ENCODE measurements around the gene SIN3A.
"Not testable (repeated sequence)": the region's sequence is repeated elsewhere in the genome, so short reads cannot be mapped to it uniquely, and the experiment has no call there.

Gene SIN3A

DNA sequence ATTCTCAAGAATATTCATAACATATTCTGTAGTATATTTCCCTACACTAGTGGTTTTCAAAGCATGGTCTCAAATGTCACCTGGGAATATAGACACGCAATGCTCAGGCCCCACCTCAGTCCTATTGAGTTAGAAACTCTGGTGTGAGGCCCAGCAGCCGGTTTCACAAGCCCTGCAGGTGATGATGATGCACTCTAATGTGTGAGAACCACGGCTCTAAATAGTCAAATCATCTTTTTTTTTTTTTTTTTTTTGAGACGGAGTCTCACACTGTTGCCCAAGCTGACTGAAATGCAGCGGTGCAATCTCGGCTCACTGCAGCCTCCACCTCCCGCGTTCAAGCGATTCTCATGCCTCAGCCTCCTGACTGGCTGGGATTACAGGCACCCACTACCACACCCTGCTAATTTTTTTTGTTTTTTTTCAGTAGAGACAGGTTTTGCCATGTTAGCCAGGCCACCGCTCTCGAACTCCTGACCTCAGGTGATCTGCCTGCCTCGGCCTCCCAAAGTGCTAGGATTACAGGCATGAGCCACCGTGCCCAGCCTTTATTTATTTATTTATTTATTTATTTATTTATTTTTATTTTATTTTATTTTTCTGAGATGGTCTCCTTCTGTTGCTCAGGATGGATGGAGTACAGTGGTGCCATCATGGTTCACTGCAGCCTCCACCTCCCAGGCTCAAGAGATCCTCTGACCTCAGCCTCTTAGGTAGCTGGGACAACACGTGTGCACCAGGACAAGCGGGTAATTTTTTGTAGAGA, 117.7 kb downstream of the SIN3A start:
- not testable (repeated sequence) for DNase-seq (ENCODE audit: low read depth)

DNA sequence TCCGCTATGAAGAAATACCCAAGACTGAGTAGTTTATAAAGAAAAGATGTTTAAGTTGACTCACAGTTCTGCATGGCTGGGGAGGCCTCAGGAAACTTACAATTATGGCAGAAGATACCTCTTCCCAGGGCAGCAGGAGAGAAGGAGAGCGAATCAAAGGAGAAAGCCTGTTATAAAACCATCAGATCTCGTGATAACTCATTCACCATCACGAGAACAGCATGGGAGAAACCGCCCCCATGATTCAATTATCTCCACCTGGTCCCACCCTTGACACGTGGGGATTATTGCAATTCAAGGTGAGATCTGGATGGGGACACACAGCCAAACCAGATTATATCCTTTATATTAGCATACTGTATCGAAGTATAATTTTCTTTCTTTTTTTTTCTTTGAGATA, 119.4 kb downstream of the SIN3A start:
- DNase-seq (ENCODE audit: low read depth) = not testable (repeated sequence)

DNA sequence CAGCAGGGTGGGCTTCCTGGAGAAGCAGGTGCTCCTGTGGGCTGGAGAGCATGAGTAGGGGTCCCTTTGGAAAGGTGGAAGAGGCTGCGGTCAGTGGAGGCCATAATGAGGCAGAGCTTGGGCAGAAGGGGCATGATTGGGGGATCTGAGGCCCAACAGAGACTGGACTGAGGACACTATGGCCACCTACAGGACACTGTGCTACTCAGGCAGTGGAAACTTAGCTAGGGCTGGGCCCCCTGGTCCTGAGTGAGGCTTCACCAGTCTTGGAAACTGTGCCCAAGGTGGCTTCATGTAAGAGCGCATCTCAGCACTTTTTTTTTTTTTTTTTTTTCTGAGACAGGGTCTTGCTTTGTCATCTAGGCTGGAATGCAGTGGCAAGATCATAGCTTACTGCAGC, 121.9 kb downstream of the SIN3A start:
- DNase-seq (ENCODE audit: low read depth) = no peak

DNA sequence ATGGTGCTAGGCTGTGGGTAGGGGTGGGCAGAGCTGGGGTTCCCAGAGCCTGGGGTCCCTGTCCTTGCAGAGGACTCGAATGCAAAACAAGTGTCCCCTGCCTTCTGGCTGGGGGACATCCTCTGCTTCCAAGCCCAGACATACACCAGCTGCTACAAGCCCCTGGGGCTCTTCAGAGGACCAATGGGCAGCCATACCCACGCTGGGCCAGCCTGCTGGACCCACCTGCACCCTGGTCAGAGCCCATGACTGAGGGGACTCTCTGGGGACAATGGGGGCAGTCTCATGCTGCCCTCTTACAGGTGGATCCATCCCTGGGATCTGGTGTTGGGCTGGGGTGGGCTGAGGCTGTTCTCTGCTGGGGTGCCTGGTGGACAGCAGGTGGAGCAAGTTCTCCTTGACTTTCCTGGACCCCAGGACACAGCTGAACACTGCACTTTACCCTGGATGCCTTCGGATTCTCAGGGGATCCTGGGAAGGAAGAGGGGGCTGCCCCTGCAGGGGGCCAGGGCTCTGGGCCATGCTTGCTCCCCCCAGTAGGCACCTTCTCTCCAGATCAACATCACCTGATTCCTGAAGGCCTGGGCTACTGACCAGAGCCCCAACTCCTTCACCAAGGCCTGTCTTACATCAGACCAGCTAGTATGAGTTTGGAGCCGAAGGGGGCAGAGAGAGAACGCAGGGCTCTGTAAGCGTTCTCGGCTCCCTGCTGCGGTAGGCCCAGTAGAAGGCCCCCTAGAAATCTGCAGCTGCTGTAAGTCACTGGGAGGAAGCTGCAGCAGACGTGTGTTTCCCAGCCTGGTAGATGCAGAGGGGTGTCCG, 122.8 kb downstream of the SIN3A start:
- no peak for DNase-seq (ENCODE audit: low read depth)

DNA sequence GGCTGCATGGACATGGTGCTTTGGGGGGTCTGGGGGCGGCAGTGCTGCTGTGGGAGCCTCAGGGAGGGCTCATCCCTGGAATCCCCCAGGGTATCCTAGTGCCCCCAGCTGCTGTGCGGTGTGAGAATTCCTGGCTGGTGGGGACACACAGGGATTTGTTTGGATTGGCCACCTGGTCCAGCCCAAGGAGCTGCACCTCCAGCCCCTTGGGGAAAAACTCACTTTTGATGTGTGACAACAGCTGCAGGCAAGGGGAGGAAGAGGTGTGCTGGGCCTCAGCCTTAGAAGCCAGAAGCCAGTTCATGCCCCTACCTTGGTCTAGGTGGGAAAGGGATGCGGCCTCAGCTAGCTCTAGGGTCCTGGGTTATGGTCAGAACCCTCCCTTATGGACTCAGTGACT, 124.0 kb downstream of the SIN3A start:
- DNase-seq (ENCODE audit: low read depth) = no peak

DNA sequence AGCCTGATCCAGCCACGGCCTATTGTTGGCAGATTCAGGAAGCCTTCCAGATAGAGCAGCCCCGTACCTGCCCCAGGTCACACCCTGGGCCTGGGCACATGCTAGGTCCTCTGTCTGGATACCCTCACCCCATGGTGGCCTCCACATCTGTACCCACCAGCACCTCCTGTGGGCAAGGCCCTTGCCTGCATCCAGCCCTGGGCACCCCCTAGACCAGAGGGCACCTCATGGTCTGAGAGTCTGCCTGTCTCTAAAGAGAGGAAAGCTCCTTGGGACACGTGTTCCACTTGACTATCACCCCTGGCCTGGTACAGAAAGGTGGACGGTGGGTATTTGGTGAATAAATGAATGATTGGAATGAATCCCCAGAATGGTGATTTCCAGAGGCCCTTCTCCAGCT, 124.5 kb downstream of the SIN3A start:
- DNase-seq (ENCODE audit: low read depth) = no peak

DNA sequence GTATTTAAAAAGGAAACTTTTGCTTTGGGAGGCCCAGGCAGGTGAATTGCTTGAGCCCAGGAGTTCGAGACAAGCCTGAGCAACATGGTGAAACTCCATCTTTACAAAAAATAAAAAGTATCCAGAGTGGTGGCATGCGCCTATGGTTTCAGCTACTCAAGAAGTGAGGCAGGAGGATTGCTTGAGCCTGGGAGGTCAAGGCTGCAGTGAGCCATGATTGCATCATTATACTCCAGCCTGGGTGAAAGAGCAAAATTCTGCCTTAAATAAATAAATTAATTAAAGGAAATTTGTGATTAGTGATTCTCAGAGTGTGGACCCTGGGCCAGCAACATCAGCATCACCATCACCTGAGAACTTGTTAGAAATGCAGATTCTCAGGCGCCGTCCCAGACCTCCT, 125.6 kb downstream of the SIN3A start:
- DNase-seq (ENCODE audit: low read depth) = no peak

DNA sequence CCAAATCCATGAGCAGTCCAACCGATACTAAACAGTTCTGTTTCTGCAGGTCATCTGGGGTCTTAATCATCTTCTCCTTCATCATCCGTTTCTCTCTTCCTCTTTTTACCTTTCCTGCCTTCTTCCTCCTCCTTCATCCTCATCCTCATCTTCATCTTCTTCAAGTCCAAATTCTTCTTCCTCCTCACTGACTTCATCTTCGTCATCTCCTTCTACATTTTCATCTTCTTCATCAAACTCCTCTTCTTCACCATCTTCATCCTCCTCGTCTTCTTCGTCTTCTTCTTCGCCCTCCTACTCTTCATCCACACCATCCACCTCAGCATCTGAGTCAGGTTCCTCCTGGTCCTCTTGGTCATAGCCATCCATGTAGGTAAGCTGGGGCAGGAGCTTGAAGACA, 129.8 kb downstream of the SIN3A start:
- DNase-seq (ENCODE audit: low read depth) = no peak

Measured in activated T-cell treated with anti-CD3 and anti-CD28 coated beads for 24 hours (primary cell).